ENCODE results near the gene TMEM260. TPM values are rescaled to one million over a fixed set of nuclear protein-coding genes. Genes with fewer than 3 reads are reported as not detected.

TMEM260 gene
- total RNA-seq, 4 donors from 2014 or later = 8.7 to 17.8 (median 11.2) TPM

DNA sequence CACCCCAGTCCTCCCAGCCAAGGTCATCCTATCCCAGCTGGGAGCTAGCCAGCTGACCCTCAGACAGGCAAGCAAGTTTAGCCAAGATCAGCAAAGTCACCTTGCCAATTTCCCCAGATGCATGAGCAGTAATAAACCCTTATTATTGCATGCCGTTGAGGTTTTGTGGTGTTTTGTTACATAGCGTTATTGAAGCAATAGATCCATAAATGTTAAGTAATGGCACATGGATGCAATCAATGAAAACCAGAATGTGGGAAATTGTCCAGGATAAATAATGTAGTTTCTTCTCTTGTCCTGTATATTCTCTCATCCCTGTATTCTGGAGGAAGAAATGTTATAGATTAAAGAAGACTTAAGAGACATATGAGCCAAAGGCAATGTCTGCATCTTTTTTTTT is 18.0 kb upstream of the TMEM260 start:
- Histone ChIP-seq H3K36me3 (no peaks in the 10 kb centered on the region), H3K4me1 (no peaks in the 10 kb centered on the region), H3K27me3 (peaks cover 33% of the 10 kb centered on the region), H3K27ac (no peak overlapping the region), H3K9me3 (peaks cover 0 to 13% (median 0%) of the 10 kb centered on the region in 3 donors), H3K4me3 (no peak overlapping the region)
- no peak for TF ChIP-seq CTCF (IDR thresholded peaks at IDR 0.05)
- no peak for TF ChIP-seq POLR2AphosphoS5 (IDR thresholded peaks at IDR 0.05)
- no peak for TF ChIP-seq POLR2A (IDR thresholded peaks at IDR 0.05)
- no peak for TF ChIP-seq EP300 (IDR thresholded peaks at IDR 0.05)
- 41 to 52% methylated on average over 2 of the region's 2 CpGs for WGBS, 2 donors (ENCODE audit: low coverage in 1 of 2)
- ATAC-seq = no peak

- no peaks in the 10 kb centered on the region for H3K36me3 ChIP-seq
- WGBS, 2 donors (ENCODE audit: low coverage in 1 of 2) = 43 to 75% methylated on average over 1 of the region's 1 CpG
- H3K9me3 ChIP-seq = peaks cover 0 to 13% (median 0%) of the 10 kb centered on the region in 3 donors
- TF ChIP-seq EP300 (IDR thresholded peaks at IDR 0.05) (no peak), POLR2A (IDR thresholded peaks at IDR 0.05) (no peak), POLR2AphosphoS5 (IDR thresholded peaks at IDR 0.05) (no peak), CTCF (IDR thresholded peaks at IDR 0.05) (no peak)
- ATAC-seq = no peak
- H3K4me1 ChIP-seq = no peaks in the 10 kb centered on the region
- no peak overlapping the region for H3K27ac ChIP-seq
- H3K4me3 ChIP-seq = no peak overlapping the region
- H3K27me3 ChIP-seq = peaks cover 24% of the 10 kb centered on the region
Measured at GRCh38 chr14:56562883-56563282, 16.7 kb upstream of the TMEM260 start.

- ATAC-seq = no peak
- TF ChIP-seq CTCF (IDR thresholded peaks at IDR 0.05) = no peak
- TF ChIP-seq POLR2A (IDR thresholded peaks at IDR 0.05) = no peak
- TF ChIP-seq EP300 (IDR thresholded peaks at IDR 0.05) = no peak
- no peak for TF ChIP-seq POLR2AphosphoS5 (IDR thresholded peaks at IDR 0.05)
- Histone ChIP-seq H3K9me3 (no peaks in the 10 kb centered on the region), H3K27me3 (no peaks in the 10 kb centered on the region), H3K4me3 (no peak overlapping the region), H3K27ac (no peak overlapping the region), H3K4me1 (no peaks in the 10 kb centered on the region), H3K36me3 (no peaks in the 10 kb centered on the region)
Measured at GRCh38 chr14:56569174-56569573, 10.4 kb upstream of the TMEM260 start.

GRCh38 chr14:56570295-56570694 is 9.3 kb upstream of the TMEM260 start:
- Histone ChIP-seq H3K9me3 (no peaks in the 10 kb centered on the region), H3K4me1 (no peaks in the 10 kb centered on the region), H3K27me3 (no peaks in the 10 kb centered on the region), H3K36me3 (no peaks in the 10 kb centered on the region), H3K27ac (no peak overlapping the region), H3K4me3 (no peak overlapping the region)
- 67 to 80% methylated on average over 1 of the region's 1 CpG for WGBS, 2 donors (ENCODE audit: low coverage in 1 of 2)
- ATAC-seq = no peak
- TF ChIP-seq CTCF (IDR thresholded peaks at IDR 0.05) = no peak

DNA sequence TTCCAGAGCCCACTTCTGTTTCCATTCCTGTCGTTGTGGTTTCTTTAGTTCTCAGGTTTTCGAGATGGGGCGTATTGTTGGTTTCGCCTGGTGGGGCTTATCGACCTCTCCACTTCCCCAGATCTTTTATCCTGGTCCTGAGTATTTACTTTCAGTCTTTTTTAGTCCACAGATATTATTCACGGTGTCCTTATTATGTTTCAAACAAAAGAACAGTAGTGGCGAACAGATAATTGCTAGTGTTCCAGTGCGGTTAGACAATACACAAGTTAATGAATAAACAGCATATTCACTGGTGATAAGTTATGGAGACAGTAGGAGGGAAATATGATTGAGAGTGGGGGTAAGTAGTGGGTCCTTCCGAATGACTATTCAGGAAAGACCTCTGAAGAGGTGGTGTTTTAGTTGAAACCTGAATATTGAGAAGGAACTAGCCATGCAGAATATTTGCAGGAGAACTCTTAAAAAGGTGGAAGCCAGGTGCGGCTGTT is 668 bp downstream of the TMEM260 start:
- Histone ChIP-seq H3K9me3 (no peaks in the 10 kb centered on the region), H3K27me3 (no peaks in the 10 kb centered on the region), H3K4me1 (peaks cover 0 to 35% (median 18%) of the 10 kb centered on the region in 3 donors), H3K36me3 (no peaks in the 10 kb centered on the region), H3K4me3 (peak overlapping the region; percentile 99 to 100), H3K27ac (peak overlapping the region in 3 of 4 donors; percentile 86 to 88 (median 86))
- WGBS, 2 donors (ENCODE audit: low coverage in 1 of 2) = 4 to 5% methylated on average over 10 of the region's 10 CpGs
- no peak for ATAC-seq
- no peak for TF ChIP-seq CTCF (IDR thresholded peaks at IDR 0.05)
- no peak for TF ChIP-seq POLR2AphosphoS5 (IDR thresholded peaks at IDR 0.05)
- TF ChIP-seq EP300 (IDR thresholded peaks at IDR 0.05) = no peak
- no peak for TF ChIP-seq POLR2A (IDR thresholded peaks at IDR 0.05)
